SHP77 treated with DMSO at 0.1 percent for 48 hours (cell line): ENCODE data around the gene SNRNP200.
"Not testable (repeated sequence)": the region's sequence is repeated elsewhere in the genome, so short reads cannot be mapped to it uniquely, and the experiment has no call there.

Experiments used
- DNase-seq: peaks from one replicate; lab custom pipeline; 2025; lab: John Stamatoyannopoulos, UW

SNRNP200 gene

DNA sequence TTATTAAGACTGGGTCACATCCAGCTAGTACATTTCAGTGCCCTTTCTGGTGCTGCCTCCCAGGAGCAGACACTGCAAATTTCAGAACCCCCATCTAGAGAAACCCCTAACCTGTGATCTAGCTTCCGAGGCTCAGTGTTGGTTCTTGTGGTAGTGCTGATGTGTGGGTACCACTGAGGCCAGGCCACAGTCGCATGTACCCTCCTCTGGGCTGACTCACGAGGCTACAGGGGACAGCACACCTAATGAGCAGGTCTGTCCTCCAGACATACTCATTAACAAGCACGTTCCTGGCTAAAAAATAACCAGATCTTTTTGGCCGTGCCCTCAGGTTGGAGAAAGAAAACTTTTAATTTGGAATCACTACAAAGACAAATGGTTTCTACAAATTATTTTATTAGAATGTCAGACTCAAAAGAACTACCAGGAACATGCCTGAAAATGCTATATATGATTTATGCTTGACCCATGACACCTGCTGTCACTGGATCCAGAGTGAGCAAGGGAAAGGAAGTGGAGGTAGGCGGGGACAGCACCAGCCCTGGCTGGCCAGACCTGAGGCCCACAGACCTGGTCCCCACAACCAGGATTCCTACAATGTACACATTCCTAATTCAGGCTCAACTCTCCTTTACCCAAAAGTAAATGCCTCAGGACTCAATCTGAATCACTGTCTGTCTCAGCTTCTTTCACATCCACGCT, 30.8 kb downstream of the SNRNP200 start:
- no peak for DNase-seq

DNA sequence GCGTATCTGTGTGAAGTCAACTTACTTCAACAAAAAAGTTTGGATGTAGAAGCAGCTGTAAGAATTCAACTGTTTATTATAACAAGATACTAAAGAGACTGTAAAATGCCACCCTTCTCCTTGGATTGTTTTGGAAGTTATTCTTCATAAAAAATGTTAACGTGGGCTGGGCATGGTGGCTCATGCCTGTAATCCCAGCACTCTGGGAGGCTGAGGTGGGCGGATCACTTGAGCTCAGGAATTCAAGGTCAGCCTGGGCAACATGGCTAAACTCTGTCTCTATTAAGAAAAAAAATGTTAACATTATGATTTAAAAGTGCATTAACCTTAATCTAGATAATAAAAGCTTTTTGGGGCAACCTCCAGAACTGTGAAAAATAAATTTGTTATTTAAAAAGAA, 31.6 kb downstream of the SNRNP200 start:
- DNase-seq, result no peak

- no peak for DNase-seq
Observed at GRCh38 chr2:96271995-96272394, 33.4 kb downstream of the SNRNP200 start.

GRCh38 chr2:96267159-96267971, 38.0 kb downstream of the SNRNP200 start:
- DNase-seq, result no peak

DNA sequence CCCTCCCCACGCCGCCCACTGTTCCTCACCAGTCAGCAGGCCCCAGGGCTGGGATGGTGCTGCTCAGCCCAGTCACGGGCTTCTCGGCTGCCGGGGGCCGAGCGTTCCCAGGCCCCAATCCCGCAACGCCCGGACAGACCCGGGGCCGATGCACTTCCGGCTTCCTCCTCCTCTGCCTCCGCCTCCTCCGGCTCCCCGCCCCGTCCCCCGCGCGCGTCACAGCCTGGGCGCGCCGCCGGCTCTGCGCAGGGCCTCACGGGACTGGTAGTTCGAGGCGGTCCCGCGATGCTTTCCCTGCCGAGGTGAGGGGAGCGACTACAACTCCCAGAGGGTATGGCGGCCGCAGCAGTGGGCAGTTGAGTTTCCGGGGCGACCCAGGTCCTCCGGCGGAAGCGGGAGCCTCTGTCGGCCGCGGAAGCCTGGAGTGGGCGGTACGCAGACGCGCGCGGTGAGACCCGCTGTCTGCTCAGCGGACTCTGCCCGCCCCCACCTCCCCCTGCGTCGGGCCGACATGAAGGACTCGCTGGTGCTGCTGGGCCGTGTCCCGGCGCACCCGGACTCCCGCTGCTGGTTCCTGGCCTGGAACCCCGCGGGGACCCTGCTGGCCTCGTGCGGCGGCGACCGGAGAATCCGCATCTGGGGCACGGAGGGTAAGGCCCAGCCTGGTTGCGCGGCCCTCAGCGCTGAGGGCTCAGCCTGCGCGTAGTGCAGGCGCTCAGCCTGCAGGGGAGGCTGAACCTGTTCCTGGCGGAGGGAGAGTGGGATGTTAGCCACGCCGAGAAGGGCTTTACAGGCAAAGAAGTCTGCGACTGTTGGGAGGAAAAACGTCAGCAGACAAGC, 39.3 kb downstream of the SNRNP200 start, which contains the start of the genes CIAO1 and TMEM127:
CIAO1 (plus strand) TSS at position 386 of the 840 bp plus-strand sequence; CDS start at position 512, 126 bp downstream.
TMEM127 (minus strand) TSS at position 158 of the 840 bp plus-strand sequence. CDS start 616 bp downstream, outside the sequence.
- DNase-seq, result peak; percentile 95

- no peak for DNase-seq
Observed at GRCh38 chr2:96265349-96265839, 40.0 kb downstream of the SNRNP200 start.

- DNase-seq, result peak; percentile 25
Observed at GRCh38 chr2:96264656-96265348, 40.5 kb downstream of the SNRNP200 start.

- no peak for DNase-seq
Observed at GRCh38 chr2:96264086-96264485, 41.3 kb downstream of the SNRNP200 start.

DNA sequence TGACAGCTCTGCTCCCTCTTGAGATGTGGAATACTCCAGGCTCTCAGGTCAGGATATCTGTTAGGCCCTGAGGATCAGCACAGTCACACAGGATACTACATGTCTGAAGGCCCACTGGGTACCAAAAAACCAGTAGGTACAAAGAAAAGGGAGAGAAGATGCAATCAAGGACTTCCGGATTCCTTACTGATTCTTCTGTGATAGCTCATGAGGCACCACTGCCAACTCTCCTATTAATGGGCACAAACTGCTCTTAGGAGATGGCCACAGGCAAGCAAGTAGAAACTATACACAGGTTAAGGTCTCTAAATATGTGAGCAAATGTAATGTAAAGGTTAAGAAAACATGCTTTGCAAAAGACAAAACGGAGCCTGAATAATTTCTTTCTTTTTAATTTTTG, 43.0 kb downstream of the SNRNP200 start:
- no peak for DNase-seq

DNA sequence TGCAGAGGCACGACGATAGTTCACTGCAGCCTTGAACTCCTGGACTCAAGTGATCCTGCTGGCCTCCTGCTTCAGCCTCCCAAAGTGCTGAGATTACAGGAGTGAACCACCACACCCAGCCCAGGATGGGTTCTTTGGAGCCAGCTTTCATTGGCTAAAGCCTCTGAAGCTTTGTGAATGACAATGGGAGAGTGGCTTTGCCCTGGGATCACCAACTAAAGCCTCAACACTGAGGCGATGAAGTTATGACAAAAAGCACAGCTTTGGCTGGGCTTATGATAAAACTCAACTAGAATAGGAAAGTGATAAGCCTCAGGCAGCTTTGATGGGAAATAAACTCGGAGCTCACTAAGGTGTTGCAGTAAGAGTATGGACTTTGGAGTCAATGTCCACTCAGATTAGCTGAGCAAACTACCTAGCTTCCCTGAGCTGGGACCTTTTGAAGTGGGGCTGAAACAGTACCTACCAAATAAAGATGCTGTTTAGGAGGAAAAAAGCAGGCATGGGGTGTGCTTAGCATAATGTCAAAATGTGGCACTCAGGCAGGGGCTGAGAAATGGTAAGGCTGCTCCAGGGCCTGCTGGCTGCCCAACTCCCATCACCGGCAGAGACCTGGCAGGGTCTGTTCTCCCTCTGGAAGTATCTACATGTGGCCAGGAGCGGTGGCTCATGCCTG, 43.9 kb downstream of the SNRNP200 start:
- DNase-seq, result no peak

DNA sequence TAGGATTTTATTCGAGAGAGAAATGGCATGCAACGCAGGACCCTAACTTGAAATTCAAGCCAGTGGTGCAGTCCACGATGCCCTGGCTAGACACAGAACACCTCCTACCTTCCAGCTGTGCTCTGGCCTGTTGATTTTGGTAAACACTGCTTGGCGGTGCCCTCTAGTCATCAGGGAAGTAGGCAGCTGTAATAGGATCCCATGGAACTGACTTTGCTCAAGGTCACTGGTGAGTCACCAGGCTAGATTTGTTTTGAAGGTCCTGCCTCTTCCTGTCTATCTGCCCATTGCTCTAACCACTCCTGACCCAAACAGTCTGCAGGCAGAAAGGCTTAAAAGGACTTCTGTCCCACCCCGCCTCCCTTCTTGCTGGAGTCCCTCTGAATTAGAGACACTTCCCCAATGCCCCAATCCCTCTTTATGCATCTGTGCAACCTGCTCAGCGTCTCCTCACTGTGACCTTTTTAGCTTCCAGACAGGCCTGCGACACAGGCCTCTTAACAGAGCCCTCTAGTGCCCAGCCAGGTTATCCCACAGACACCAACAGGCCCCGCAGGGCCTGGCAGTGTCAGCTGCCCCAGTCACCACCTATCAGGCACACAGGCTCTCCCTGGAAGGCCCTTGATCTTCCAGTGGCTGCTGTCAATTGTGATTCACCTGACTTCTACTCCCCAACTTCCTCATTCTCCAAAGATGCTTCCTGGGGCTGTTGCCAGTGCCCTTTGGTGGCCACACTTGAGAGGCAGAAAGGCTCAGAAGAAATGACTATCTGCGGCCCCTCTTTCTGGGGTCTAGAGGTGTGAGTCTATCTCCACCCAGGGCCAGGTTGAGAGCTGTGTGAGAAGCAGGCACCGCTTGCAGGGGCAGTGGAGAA, 44.7 kb downstream of the SNRNP200 start:
- DNase-seq, result peak; percentile 89

DNA sequence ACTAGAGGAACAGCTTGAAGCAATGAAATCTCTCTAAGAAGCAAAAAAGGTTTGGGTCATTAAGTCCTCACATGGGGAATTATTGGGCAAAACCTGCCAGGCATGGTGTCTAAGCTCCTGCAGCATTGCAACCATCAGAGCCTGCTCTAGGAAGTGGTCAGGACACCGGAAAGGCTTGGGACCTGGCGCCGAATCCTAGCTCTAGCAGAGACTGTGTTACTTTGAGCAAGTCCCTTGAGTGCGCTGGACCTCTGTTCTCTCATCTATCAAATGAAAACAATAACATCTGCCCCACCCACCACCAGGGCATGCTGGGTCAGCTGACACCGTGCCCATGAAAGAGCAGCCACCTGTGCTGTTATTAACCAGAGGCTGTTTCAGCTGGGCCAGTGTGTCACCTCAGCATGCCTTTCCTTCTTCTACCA, 45.8 kb downstream of the SNRNP200 start:
- peak; percentile 27 for DNase-seq

DNA sequence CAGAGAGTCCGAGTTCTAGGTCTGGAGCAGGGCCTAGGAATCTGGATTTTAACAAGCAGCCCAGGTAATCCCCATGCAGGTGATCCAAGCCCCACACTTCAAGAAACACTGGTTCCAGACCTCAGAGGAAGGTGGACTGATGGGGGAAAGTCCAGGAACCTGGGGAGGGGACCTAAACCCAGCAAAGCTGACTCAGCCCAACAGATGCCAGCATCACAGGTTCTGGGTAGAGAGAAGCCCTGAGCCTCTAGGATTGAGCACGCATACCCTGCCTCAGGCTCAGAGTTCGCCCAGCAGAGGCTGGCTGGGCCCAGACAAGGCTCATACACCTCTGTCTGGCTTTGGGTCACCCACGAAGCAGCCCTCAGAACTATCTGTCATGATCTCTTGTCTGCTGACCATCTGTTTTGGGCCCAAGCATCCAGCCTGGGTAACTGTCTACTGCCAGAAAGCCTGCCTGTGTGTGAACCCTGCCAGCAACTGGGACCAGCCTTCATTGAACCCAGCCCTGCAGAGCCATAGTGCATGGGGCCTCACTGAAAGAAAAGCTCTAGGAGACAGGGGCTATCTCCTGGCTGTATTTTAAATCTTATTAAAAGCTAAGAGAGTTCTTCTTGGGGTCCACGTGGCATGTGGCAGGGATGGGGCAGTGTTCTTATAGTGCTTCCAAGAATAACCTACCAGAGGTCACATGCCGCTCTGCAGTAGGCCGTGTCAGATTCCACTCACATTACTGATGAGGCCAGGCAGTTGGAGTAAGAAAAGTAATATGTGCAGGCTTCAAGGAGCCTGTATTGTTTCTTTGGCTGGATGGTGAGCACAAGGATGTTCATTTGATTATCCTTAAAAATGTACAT, 47.0 kb downstream of the SNRNP200 start:
- no peak for DNase-seq

- not testable (repeated sequence) for DNase-seq
Observed at GRCh38 chr2:96257744-96258143, 47.6 kb downstream of the SNRNP200 start.

GRCh38 chr2:96256611-96257113, 48.7 kb downstream of the SNRNP200 start:
- no peak for DNase-seq

DNA sequence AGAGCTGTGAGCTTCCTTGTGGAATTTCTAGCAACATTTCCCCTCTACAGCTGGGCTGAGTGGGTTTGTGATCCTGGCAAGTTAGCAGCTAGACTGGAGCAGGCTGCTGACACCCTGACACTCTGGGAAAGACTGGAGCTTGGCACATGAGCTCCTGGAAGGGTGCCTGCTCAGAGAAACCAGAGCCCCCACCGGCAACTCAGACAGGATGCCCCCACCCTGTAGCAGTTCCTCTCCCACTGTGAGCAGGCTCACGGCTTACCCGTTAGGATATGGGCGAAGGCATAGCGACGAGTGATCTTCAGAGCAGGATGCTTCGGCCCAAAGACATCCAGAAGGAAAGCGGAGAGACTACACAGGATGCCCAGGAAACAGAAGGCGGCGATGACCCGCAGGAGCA, 50.8 kb downstream of the SNRNP200 start:
- DNase-seq, result no peak

DNA sequence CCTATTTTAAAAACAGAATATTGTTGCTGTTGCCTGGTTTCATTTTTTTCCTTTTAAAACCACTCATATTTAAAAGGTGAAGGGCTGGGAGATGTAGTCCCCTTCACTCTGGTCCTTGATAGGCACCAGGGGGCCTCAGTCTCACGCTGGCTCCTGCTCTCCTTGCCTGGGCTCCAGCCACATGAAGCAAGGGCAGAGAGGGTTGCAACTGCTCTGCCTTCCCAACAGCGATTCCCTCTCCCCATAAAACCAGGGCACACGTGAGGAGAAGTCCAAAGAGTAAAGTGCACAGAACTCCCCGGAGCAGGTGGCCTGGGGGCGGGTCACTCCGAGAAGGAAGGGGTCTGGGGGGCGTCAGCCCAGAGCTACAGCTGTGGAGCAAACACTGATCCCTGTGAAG, 52.3 kb downstream of the SNRNP200 start:
- no peak for DNase-seq

DNA sequence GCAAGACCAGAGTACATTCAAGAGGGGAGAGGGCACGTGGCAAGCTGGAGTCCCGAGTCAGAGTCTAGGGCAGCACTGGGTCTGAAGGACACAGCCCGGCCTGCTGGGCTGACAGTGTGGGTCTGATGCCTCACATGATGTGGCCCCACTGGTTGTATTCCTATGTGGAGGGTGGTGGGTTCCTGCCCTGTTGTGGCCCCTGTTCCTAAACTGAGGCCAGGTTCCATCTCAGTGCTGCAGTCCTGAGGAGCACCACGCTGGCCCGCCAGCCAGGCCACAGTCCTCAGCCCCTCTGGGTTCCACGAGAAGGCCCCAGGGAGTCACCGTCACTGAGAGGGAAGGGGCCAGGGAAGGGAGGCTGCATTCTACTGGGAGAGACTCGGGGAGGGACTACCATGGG, 52.8 kb downstream of the SNRNP200 start:
- DNase-seq, result no peak
